Hepatocyte (in vitro differentiated cells): ENCODE data around the gene ACOX2. TPM values are rescaled to one million over a fixed set of nuclear protein-coding genes. Genes with fewer than 3 reads are reported as not detected.

ENCODE experiments used
- DNase-seq: peaks from one replicate; pipeline ENCODE4 v3.0.0-alpha.2; 2016; ENCODE audit warnings: low spot score
- H2AFZ ChIP-seq: fragments of 200-600 bp; sonication (generic); 2 replicates; pipeline ENCODE4 v1.6.0; 2016; ENCODE audit warnings: antibody characterized with exemption, mild to moderate bottlenecking
- H3K27ac ChIP-seq: fragments of 200-600 bp; sonication (generic); 2 replicates; pipeline ENCODE4 v1.5.1; 2016; ENCODE audit warnings: mild to moderate bottlenecking
- H3K27me3 ChIP-seq: fragments of 200-600 bp; sonication (generic); 2 replicates; pipeline ENCODE4 v1.6.1; 2016
- H3K36me3 ChIP-seq: fragments of 200-600 bp; sonication (generic); replicated peaks from 2 replicates; pipeline ENCODE4 v1.5.1; 2016; ENCODE audit warnings: low read depth; ENCODE audit not compliant: insufficient read depth
- H3K4me1 ChIP-seq: fragments of 200-600 bp; sonication (generic); 2 replicates; pipeline ENCODE4 v1.5.1; 2016; ENCODE audit warnings: mild to moderate bottlenecking, moderate library complexity; ENCODE audit not compliant: insufficient read depth
- H3K4me2 ChIP-seq: fragments of 200-600 bp; sonication (generic); 2 replicates; pipeline ENCODE4 v1.6.0; 2016
- H3K4me3 ChIP-seq: fragments of 200-600 bp; sonication (generic); 2 replicates; pipeline ENCODE4 v1.5.1; 2016; ENCODE audit warnings: mild to moderate bottlenecking
- H3K79me2 ChIP-seq: fragments of 200-600 bp; sonication (generic); 2 replicates; pipeline ENCODE4 v1.6.0; 2017; ENCODE audit warnings: mild to moderate bottlenecking
- H3K9me2 ChIP-seq: fragments of 200-600 bp; sonication (generic); replicated peaks from 2 replicates; pipeline ENCODE4 v1.6.0; 2017; ENCODE audit warnings: mild to moderate bottlenecking; ENCODE audit not compliant: insufficient read depth
- H3K9me3 ChIP-seq: fragments of 200-600 bp; sonication (generic); 2 replicates; pipeline ENCODE4 v1.5.1; 2016; ENCODE audit warnings: low read depth, mild to moderate bottlenecking
- H4K20me1 ChIP-seq: fragments of 200-600 bp; sonication (generic); 2 replicates; pipeline ENCODE4 v1.6.0; 2016; ENCODE audit warnings: mild to moderate bottlenecking; ENCODE audit not compliant: insufficient read depth, poor library complexity, severe bottlenecking
- EZH2 ChIP-seq: fragments of 200-600 bp; sonication (generic); IDR thresholded peaks from 2 replicates; pipeline ENCODE4 v1.6.1; 2016; ENCODE audit warnings: antibody characterized with exemption, mild to moderate bottlenecking, borderline replicate concordance
- EZH2phosphoT487 ChIP-seq: fragments of 200-600 bp; sonication (generic); IDR thresholded peaks from one replicate; pipeline ENCODE4 v1.6.1; 2018; ENCODE audit warnings: antibody characterized with exemption, mild to moderate bottlenecking, low read depth, moderate library complexity; ENCODE audit not compliant: unreplicated experiment, severe bottlenecking
- WGBS: methylation state at CpG from one replicate; pipeline ENCODE4 v1.1.6; 2016; ENCODE audit warnings: low lambda C conversion rate; ENCODE audit errors: missing lambda C conversion rate; 5-methylcytosine and 5-hydroxymethylcytosine counted together
- polyA plus RNA-seq: library from polyadenylated mRNA; unstranded; fragments of >200 nt; fragmentation: Nextera tagmentation; extraction: Ambion mirVana; gene quantifications from 2 replicates; pipeline ENCODE4 v1.2.1, GENCODE V29; 2016
- total RNA-seq: library from RNA; depleted of rRNA; stranded (reverse); fragments of >200 nt; gene quantifications from 2 replicates; pipeline ENCODE4 v1.2.3, GENCODE V29; 2014
- TF ChIP-seq, protein P1 (sequence below): fragments of 200-600 bp; sonication (generic); IDR thresholded peaks from 2 replicates; pipeline ENCODE4 v1.5.1; 2016; ENCODE audit warnings: antibody characterized with exemption, mild to moderate bottlenecking; ENCODE audit not compliant: poor library complexity

The ACOX2 gene
- total and polyA plus RNA-seq, 2 experiments from 2014 or later, result 26.2 to 30.6 TPM

DNA sequence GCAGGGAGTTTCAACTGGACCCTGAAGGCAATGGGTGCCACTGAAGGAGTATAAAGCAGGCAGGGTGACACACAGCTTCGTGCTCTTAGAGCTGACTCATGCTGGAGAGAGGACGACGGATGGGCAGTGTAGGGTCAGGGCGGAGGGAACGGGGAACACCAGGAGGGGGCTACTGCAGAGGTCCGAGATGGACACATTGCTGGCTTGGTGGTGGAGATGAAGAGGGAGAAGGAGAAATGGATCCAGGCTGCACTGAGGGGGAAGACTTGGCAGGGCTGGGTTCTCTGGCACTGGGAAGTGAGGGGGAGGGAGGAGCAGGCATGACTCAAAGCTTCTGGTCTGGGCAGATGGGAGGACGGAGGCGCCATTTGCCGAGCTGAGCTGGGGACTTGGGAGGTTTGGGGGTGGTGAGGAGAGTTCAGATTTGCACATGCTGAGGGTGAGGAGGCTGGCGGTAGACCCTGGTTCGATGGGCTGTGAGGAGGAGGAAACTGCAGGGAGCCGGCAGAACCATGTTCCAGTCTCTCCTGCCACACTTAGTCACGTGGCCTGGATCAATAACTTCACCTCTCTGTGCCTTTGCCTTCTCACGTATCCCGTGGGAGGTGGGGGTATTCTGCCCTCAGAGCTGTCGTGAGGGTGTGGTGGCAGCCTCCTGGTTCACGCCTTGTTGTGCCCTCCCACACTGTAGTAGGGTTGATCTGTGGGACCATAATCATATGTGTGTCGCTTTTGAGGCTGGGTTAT lies 49.7 kb downstream of the ACOX2 start:
- Histone ChIP-seq H3K36me3 (no peaks in the 10 kb centered on the region), H2AFZ (no peak overlapping the region), H3K4me1 (peaks cover 4% of the 10 kb centered on the region), H3K9me2 (no peaks in the 10 kb centered on the region), H3K79me2 (peaks cover under 1% of the 10 kb centered on the region), H3K4me3 (no peak overlapping the region), H3K27ac (no peak overlapping the region), H3K27me3 (no peaks in the 10 kb centered on the region), H3K4me2 (no peak overlapping the region), H4K20me1 (no peaks in the 10 kb centered on the region), H3K9me3 (no peaks in the 10 kb centered on the region)
- WGBS, result 78% methylated on average over 17 of the region's 18 CpGs
- TF ChIP-seq EZH2 (no peak), EZH2phosphoT487 (no peak)
- TF ChIP-seq, protein P1, sequence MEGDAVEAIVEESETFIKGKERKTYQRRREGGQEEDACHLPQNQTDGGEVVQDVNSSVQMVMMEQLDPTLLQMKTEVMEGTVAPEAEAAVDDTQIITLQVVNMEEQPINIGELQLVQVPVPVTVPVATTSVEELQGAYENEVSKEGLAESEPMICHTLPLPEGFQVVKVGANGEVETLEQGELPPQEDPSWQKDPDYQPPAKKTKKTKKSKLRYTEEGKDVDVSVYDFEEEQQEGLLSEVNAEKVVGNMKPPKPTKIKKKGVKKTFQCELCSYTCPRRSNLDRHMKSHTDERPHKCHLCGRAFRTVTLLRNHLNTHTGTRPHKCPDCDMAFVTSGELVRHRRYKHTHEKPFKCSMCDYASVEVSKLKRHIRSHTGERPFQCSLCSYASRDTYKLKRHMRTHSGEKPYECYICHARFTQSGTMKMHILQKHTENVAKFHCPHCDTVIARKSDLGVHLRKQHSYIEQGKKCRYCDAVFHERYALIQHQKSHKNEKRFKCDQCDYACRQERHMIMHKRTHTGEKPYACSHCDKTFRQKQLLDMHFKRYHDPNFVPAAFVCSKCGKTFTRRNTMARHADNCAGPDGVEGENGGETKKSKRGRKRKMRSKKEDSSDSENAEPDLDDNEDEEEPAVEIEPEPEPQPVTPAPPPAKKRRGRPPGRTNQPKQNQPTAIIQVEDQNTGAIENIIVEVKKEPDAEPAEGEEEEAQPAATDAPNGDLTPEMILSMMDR, result no peak
- no peak for DNase-seq

DNA sequence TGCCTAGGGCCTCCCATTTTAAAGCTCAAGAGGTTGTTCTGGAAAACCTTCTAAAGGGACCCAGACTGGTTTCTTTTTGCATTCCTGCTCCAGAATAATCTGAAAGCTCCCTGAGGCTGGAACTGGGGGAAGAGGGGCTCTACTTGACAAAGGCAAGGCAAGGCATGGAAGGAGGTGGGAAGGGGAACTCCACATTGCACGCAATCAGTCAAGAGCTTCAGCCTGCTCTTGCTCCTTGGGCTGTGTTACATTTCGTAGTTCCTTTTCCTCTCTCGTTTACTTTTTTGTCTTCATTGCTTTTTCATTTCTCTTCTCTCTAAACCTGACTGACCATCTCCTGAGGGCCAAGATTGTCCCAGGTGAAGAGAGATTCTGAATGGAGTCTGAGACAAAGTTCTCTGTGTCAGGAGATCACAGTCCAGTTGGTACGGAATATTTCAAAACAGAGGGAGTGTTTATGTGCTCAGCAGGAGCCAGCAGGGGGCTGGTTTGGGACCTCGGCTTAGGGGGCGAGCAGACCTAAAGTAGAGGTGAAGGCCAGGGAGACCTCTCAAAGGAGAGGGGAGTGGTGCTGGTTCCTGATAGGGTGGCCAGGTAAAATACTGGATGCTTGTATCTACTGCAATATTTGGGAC lies 51.1 kb downstream of the ACOX2 start:
- Histone ChIP-seq H3K4me2 (no peak overlapping the region), H3K4me3 (no peak overlapping the region)

GRCh38 chr3:58484722-58485069 lies 52.3 kb downstream of the ACOX2 start:
- Histone ChIP-seq H3K4me2 (no peak overlapping the region), H3K4me1 (no peaks in the 10 kb centered on the region), H3K36me3 (no peaks in the 10 kb centered on the region), H2AFZ (no peak overlapping the region), H3K27ac (no peak overlapping the region), H3K9me3 (no peaks in the 10 kb centered on the region), H4K20me1 (no peaks in the 10 kb centered on the region), H3K79me2 (no peaks in the 10 kb centered on the region), H3K4me3 (no peak overlapping the region), H3K27me3 (no peaks in the 10 kb centered on the region), H3K9me2 (no peaks in the 10 kb centered on the region)
- no peak for DNase-seq
- WGBS, result 90% methylated on average over 3 of the region's 3 CpGs
- TF ChIP-seq EZH2, result no peak
- TF ChIP-seq, protein P1, result no peak

More for the DNA sequence above, 51.1 kb downstream of the ACOX2 start:
- H3K36me3 ChIP-seq, result no peaks in the 10 kb centered on the region
- H4K20me1 ChIP-seq, result no peaks in the 10 kb centered on the region
- no peaks in the 10 kb centered on the region for H3K4me1 ChIP-seq
- WGBS, result 87% methylated on average over 6 of the region's 6 CpGs
- H2AFZ ChIP-seq, result no peak overlapping the region
- no peaks in the 10 kb centered on the region for H3K79me2 ChIP-seq
- no peaks in the 10 kb centered on the region for H3K27me3 ChIP-seq
- no peaks in the 10 kb centered on the region for H3K9me3 ChIP-seq
- no peak overlapping the region for H3K27ac ChIP-seq
- no peaks in the 10 kb centered on the region for H3K9me2 ChIP-seq
- no peak for DNase-seq
- no peak for TF ChIP-seq EZH2
- TF ChIP-seq EZH2phosphoT487, result no peak
- TF ChIP-seq, protein P1, result no peak
